GM19193 (cell line): Measurements from ENCODE around the gene MSL1.

Experiments
- POLR2A ChIP-seq: IDR thresholded peaks from 4 replicates; pipeline ENCODE4 v1.6.1; 2011; ENCODE audit not compliant: insufficient read depth, insufficient read length; ENCODE audit errors: extremely low read depth

MSL1 gene

GRCh38 chr17:40121181-40122135 lies at the start of gene MSL1:
MSL1 (plus strand) TSS chr17:40121971; CDS start chr17:40122613, 642 bp downstream.
- TF ChIP-seq POLR2A = peak; percentile 53

GRCh38 chr17:40072040-40072734 lies 49.6 kb upstream of the MSL1 start:
- no peak for TF ChIP-seq POLR2A

GRCh38 chr17:40072735-40073346 lies 48.9 kb upstream of the MSL1 start:
- TF ChIP-seq POLR2A = no peak

- TF ChIP-seq POLR2A = no peak
Measured at GRCh38 chr17:40073454-40074174, 48.2 kb upstream of the MSL1 start.

GRCh38 chr17:40074175-40074512 lies 47.6 kb upstream of the MSL1 start:
- no peak for TF ChIP-seq POLR2A

GRCh38 chr17:40074871-40075200 lies 46.9 kb upstream of the MSL1 start:
- no peak for TF ChIP-seq POLR2A

GRCh38 chr17:40075201-40075941 lies 46.4 kb upstream of the MSL1 start:
- no peak for TF ChIP-seq POLR2A

- TF ChIP-seq POLR2A = no peak
Measured at GRCh38 chr17:40075942-40076498, 45.8 kb upstream of the MSL1 start.

GRCh38 chr17:40076591-40076990 lies 45.2 kb upstream of the MSL1 start:
- TF ChIP-seq POLR2A = no peak

- TF ChIP-seq POLR2A = no peak
Measured at GRCh38 chr17:40079545-40079944, 42.2 kb upstream of the MSL1 start.

GRCh38 chr17:40084477-40084876 lies 37.3 kb upstream of the MSL1 start:
- no peak for TF ChIP-seq POLR2A

GRCh38 chr17:40086150-40087044 lies 35.4 kb upstream of the MSL1 start:
- TF ChIP-seq POLR2A = no peak
